Osteoblast (primary cell): ENCODE results near the gene SEC23B. TPM values are rescaled to one million over a fixed set of nuclear protein-coding genes. Genes with fewer than 3 reads are reported as not detected.

Experiments
- DNase-seq: peaks from one replicate; pipeline ENCODE4 v3.0.0; 2011; ENCODE audit warnings: low spot score, mixed read lengths; ENCODE audit not compliant: insufficient read length; ENCODE audit errors: missing footprints
- H2AFZ ChIP-seq: 2 replicates; pipeline ENCODE4 v1.6.0; 2011; ENCODE audit warnings: mild to moderate bottlenecking, low read length
- H3K27ac ChIP-seq: 2 replicates; pipeline ENCODE4 v1.5.1; 2011; ENCODE audit warnings: mild to moderate bottlenecking, low read depth, low read length, moderate library complexity
- H3K27me3 ChIP-seq: 2 replicates; pipeline ENCODE4 v1.6.0; 2012; ENCODE audit warnings: mild to moderate bottlenecking, control low read depth, inconsistent platforms, low read length, moderate library complexity; ENCODE audit not compliant: insufficient read depth
- H3K36me3 ChIP-seq: 2 replicates; pipeline ENCODE4 v1.5.1; 2011; ENCODE audit warnings: mild to moderate bottlenecking, low read length, control low read depth, moderate library complexity; ENCODE audit not compliant: insufficient read depth
- H3K4me1 ChIP-seq: 2 replicates; pipeline ENCODE4 v1.5.1; 2011; ENCODE audit warnings: mild to moderate bottlenecking, low read length, control low read depth, moderate library complexity; ENCODE audit not compliant: insufficient read depth
- H3K4me2 ChIP-seq: 2 replicates; pipeline ENCODE4 v1.6.0; 2011; ENCODE audit warnings: mild to moderate bottlenecking, low read length; ENCODE audit not compliant: insufficient read depth
- H3K4me3 ChIP-seq: fragments of 200-600 bp; sonication (generic); 3 replicates; pipeline ENCODE4 v1.5.1; 2012; ENCODE audit warnings: mild to moderate bottlenecking, low read length, inconsistent platforms; ENCODE audit not compliant: insufficient read depth
- H3K79me2 ChIP-seq: 2 replicates; pipeline ENCODE4 v1.6.0; 2012; ENCODE audit warnings: mild to moderate bottlenecking, low read length, control low read depth, inconsistent platforms; ENCODE audit not compliant: insufficient read depth
- H3K9me3 ChIP-seq: 2 replicates; pipeline ENCODE4 v1.5.1; 2011; ENCODE audit warnings: low read depth, low read length, control low read depth
- H4K20me1 ChIP-seq: 2 replicates; pipeline ENCODE4 v1.6.0; 2012; ENCODE audit warnings: mild to moderate bottlenecking, low read length, control low read depth; ENCODE audit not compliant: insufficient read depth
- total RNA-seq: library from RNA; depleted of rRNA; stranded (reverse); fragments of >200 nt; gene quantifications from 2 replicates; pipeline ENCODE4 v1.2.3, GENCODE V29; 2012
- TF ChIP-seq, protein P1 (sequence below): IDR thresholded peaks from 2 replicates; pipeline ENCODE4 v1.5.1; 2011; ENCODE audit warnings: mild to moderate bottlenecking, low read depth, low read length, moderate library complexity; ENCODE audit errors: extremely low read depth

SEC23B gene
- total RNA-seq, 1 donor = 30.8 TPM

DNA sequence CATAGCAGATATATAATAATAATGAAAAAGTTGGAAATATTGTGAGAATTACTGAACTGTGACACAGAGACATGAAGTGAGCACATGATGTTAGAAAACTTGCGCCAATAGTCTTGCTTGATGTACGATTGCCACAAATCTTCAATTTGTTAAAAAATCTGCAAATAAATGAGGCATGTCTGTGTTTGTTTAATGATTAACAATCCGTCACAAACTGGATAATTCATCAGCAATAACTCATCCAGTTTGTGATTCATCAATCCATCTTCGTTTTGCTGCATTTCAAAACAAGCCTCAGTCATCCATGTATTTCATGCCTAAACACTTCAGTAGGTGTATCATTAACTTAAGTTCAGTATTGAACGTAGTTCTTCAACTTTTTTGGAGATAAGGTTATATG, 34.0 kb downstream of the SEC23B start:
- Histone ChIP-seq H4K20me1 (no peaks in the 10 kb centered on the region), H3K36me3 (peaks cover 54% of the 10 kb centered on the region), H3K27ac (peak overlapping the region; percentile 47), H3K79me2 (no peaks in the 10 kb centered on the region), H3K4me1 (peaks cover 27% of the 10 kb centered on the region), H3K9me3 (no peaks in the 10 kb centered on the region), H3K4me2 (no peak overlapping the region), H2AFZ (no peak overlapping the region), H3K27me3 (no peaks in the 10 kb centered on the region), H3K4me3 (no peak overlapping the region)
- peak; percentile 82 for DNase-seq
- TF ChIP-seq, protein P1, sequence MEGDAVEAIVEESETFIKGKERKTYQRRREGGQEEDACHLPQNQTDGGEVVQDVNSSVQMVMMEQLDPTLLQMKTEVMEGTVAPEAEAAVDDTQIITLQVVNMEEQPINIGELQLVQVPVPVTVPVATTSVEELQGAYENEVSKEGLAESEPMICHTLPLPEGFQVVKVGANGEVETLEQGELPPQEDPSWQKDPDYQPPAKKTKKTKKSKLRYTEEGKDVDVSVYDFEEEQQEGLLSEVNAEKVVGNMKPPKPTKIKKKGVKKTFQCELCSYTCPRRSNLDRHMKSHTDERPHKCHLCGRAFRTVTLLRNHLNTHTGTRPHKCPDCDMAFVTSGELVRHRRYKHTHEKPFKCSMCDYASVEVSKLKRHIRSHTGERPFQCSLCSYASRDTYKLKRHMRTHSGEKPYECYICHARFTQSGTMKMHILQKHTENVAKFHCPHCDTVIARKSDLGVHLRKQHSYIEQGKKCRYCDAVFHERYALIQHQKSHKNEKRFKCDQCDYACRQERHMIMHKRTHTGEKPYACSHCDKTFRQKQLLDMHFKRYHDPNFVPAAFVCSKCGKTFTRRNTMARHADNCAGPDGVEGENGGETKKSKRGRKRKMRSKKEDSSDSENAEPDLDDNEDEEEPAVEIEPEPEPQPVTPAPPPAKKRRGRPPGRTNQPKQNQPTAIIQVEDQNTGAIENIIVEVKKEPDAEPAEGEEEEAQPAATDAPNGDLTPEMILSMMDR = no peak

DNA sequence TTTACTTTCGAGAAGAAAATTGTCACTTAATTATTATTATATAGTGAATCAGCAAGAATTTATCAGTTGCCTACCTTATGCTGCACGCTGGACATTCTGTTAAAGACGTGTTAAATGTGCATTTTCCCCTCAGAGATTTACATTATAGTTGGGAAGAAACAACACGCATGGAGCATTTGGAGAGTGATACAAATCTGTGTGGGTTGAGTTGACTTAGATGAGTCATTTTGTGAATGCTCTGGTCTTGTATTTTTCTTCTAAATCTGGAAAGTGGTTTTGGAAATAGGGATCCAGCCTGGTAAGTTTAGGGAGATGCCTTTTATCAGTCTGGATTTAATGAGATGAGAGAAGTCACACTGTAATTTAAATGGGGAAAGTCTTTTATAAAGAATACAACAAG, 35.5 kb downstream of the SEC23B start:
- H3K9me3 ChIP-seq = no peaks in the 10 kb centered on the region
- peak; percentile 75 for DNase-seq
- H2AFZ ChIP-seq = no peak overlapping the region
- H3K4me1 ChIP-seq = peaks cover 27% of the 10 kb centered on the region
- H3K27ac ChIP-seq = peak overlapping the region; percentile 43
- peaks cover 63% of the 10 kb centered on the region for H3K36me3 ChIP-seq
- H3K27me3 ChIP-seq = no peaks in the 10 kb centered on the region
- H3K4me2 ChIP-seq = peak overlapping the region; percentile 33
- H3K79me2 ChIP-seq = no peaks in the 10 kb centered on the region
- H3K4me3 ChIP-seq = no peak overlapping the region
- H4K20me1 ChIP-seq = no peaks in the 10 kb centered on the region
- TF ChIP-seq, protein P1 = no peak

DNA sequence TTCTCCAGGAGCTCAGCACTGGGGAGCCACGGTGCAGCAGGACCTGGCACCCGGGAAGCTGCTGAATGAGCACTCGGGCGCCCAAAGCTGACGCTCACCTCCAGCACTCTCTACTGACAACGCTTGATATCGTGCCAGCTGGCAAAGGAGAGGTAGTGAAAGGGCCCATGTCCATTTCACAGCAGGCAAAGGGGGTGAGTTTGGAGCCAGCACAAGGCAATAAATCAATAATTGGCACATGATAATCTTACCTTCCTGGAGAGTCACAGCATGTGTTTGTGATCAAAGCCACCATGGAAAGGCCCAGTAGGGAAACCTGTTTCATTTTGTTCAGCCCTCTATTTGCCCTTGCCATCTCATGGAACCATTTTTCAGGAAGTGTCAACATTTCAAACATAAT, 36.2 kb downstream of the SEC23B start:
- H3K4me3 ChIP-seq = no peak overlapping the region
- H3K36me3 ChIP-seq = peaks cover 65% of the 10 kb centered on the region
- H3K4me2 ChIP-seq = no peak overlapping the region
- peaks cover 27% of the 10 kb centered on the region for H3K4me1 ChIP-seq
- TF ChIP-seq, protein P1 = no peak
- no peak overlapping the region for H2AFZ ChIP-seq
- H3K27me3 ChIP-seq = no peaks in the 10 kb centered on the region
- no peak overlapping the region for H3K27ac ChIP-seq
- H4K20me1 ChIP-seq = no peaks in the 10 kb centered on the region
- H3K9me3 ChIP-seq = no peaks in the 10 kb centered on the region
- DNase-seq = no peak
- H3K79me2 ChIP-seq = no peaks in the 10 kb centered on the region

DNA sequence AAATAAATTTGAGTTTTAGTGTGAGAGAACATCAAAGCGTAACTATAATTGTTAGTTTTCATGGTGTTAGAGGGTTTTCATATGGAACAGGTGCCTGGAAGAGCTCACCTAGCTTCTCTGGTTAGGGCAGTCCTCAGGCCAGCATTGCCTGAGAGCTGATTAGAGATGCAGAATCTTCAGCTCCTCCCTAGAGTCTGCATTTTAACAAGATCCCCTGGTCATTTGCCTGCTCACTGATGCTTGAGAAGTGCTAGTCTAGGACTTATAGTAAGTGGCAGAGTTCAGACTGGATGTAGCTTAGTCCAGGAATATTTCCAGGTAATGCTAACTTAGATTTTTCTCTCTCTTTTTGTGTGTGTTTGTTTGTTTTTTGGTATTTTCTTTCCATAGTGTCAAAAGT, 37.8 kb downstream of the SEC23B start:
- Histone ChIP-seq H3K27me3 (no peaks in the 10 kb centered on the region), H4K20me1 (no peaks in the 10 kb centered on the region), H3K4me2 (no peak overlapping the region), H3K9me3 (no peaks in the 10 kb centered on the region), H3K79me2 (no peaks in the 10 kb centered on the region), H3K4me3 (no peak overlapping the region), H2AFZ (no peak overlapping the region), H3K36me3 (peaks cover 68% of the 10 kb centered on the region), H3K27ac (no peak overlapping the region), H3K4me1 (peaks cover 27% of the 10 kb centered on the region)
- TF ChIP-seq, protein P1 = no peak
- DNase-seq = no peak
